ENCODE data around the gene PRKCH. TPM values are rescaled to one million over a fixed set of nuclear protein-coding genes. Genes with fewer than 3 reads are reported as not detected.

The PRKCH gene
- total and polyA plus RNA-seq, 2 of the 13 experiments (the other 11 are each of a cell fraction or from before 2014, with no cell fraction given) = 0.48 to 1.3 TPM

DNA sequence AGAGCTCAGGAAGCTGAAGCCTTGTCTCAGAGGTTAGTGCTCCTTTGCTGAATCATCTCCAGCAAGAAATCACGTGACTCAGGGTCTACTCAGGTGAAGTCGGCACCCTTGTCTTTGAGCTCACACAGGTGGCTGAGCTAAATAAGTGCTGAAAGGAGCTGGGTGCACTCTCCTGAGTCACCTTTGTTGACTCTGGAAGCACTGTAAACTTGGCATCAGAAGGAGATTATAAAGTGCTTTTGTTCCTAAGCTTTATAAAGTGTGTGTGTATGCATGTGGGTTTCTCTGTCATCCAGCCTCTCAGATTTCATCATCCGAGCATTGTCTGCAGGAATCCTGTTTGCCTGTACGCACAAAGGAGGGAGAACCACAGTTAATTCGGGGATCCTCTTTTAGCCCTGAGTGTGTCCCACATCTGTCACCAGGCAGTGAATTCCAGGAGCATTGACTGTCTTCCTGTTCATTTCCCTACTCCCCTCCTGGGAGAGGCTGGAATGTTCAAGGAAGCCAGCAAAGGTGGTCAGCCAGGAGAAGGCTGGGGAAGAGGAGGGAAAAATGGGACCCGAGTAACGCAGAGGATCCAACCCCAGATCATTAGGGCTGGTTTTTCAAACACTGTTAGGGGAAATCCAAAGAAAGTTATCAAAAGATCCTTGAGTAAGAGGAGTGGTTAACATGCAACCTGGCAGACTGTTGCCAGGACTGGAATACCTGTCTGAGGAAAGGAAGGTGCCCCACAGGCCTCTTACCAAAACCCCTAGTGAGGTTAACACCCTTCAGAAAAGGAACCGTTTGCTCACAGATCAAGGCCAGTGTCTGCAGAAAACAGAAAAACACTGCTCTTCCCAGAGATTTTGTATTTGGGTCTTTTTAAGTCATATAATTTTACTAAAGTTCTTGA, 216.4 kb downstream of the PRKCH start (continued):
- TF ChIP-seq AHR (CRISPR knock-in tag; IDR thresholded peaks at IDR 0.05) (0 out of 2 replicates have a peak, but pooled peaks have one; percentile 55), ZNF260 (CRISPR knock-in tag; IDR thresholded peaks at IDR 0.05; ENCODE audit: borderline replicate concordance, low read depth) (no peak), NR3C1 (CRISPR knock-in tag; IDR thresholded peaks at IDR 0.05) (no peak), DRAP1 (CRISPR knock-in tag; IDR thresholded peaks at IDR 0.05) (peak; percentile 47; the same call in 1 of the 2 replicates), DR1 (CRISPR knock-in tag; IDR thresholded peaks at IDR 0.05) (no peak), ZNF772 (CRISPR knock-in tag; IDR thresholded peaks at IDR 0.05) (0 out of 2 replicates have a peak, but pooled peaks have one; percentile 37), PCBP2 (optimal IDR thresholded peaks at IDR 0.05; ENCODE audit: low read depth, low read length, poor library complexity, severe bottlenecking) (no peak), DNMT3B (CRISPR knock-in tag; conservative IDR thresholded peaks at IDR 0.05) (no peak; the same call in 1 of the 2 replicates), MXD4 (CRISPR knock-in tag; IDR thresholded peaks at IDR 0.05) (0 out of 2 replicates have a peak, but pooled peaks have one; percentile 23), ZNF512 (CRISPR knock-in tag; IDR thresholded peaks at IDR 0.05) (no peak), HOMEZ (CRISPR knock-in tag; IDR thresholded peaks at IDR 0.05; ENCODE audit: low read depth) (no peak), ZNF501 (CRISPR knock-in tag; IDR thresholded peaks at IDR 0.05) (no peak), HMG20B (CRISPR knock-in tag; conservative IDR thresholded peaks at IDR 0.05) (peak; percentile 54; the same call in 1 of the 2 replicates), NR2F1 (CRISPR knock-in tag; IDR thresholded peaks at IDR 0.05) (peak in 1 of 2 experiments; percentile 48; a peak in 3 of 4 replicates), ZSCAN22 (CRISPR knock-in tag; IDR thresholded peaks at IDR 0.05) (no peak)
- TF ChIP-seq, protein P1, sequence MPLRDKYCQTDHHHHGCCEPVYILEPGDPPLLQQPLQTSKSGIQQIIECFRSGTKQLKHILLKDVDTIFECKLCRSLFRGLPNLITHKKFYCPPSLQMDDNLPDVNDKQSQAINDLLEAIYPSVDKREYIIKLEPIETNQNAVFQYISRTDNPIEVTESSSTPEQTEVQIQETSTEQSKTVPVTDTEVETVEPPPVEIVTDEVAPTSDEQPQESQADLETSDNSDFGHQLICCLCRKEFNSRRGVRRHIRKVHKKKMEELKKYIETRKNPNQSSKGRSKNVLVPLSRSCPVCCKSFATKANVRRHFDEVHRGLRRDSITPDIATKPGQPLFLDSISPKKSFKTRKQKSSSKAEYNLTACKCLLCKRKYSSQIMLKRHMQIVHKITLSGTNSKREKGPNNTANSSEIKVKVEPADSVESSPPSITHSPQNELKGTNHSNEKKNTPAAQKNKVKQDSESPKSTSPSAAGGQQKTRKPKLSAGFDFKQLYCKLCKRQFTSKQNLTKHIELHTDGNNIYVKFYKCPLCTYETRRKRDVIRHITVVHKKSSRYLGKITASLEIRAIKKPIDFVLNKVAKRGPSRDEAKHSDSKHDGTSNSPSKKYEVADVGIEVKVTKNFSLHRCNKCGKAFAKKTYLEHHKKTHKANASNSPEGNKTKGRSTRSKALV (CRISPR knock-in tag; IDR thresholded peaks at IDR 0.05) = no peak
- TF ChIP-seq, protein P2, sequence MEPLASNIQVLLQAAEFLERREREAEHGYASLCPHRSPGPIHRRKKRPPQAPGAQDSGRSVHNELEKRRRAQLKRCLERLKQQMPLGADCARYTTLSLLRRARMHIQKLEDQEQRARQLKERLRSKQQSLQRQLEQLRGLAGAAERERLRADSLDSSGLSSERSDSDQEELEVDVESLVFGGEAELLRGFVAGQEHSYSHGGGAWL (CRISPR knock-in tag; IDR thresholded peaks at IDR 0.05) = no peak
- TF ChIP-seq, protein P3, sequence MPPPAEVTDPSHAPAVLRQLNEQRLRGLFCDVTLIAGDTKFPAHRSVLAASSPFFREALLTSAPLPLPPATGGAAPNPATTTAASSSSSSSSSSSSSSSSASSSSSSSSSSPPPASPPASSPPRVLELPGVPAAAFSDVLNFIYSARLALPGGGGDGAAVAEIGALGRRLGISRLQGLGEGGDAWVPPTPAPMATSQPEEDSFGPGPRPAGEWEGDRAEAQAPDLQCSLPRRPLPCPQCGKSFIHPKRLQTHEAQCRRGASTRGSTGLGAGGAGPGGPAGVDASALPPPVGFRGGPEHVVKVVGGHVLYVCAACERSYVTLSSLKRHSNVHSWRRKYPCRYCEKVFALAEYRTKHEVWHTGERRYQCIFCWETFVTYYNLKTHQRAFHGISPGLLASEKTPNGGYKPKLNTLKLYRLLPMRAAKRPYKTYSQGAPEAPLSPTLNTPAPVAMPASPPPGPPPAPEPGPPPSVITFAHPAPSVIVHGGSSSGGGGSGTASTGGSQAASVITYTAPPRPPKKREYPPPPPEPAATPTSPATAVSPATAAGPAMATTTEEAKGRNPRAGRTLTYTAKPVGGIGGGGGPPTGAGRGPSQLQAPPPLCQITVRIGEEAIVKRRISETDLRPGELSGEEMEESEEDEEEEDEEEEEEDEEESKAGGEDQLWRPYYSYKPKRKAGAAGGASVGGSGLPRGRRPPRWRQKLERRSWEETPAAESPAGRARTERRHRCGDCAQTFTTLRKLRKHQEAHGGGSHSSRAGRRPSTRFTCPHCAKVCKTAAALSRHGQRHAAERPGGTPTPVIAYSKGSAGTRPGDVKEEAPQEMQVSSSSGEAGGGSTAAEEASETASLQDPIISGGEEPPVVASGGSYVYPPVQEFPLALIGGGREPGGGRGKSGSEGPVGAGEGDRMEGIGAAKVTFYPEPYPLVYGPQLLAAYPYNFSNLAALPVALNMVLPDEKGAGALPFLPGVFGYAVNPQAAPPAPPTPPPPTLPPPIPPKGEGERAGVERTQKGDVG (CRISPR knock-in tag; IDR thresholded peaks at IDR 0.05; ENCODE audit: borderline replicate concordance) = peak; percentile 47; the same call in 1 of the 2 replicates
